Uterus (tissue), 4 donors: ENCODE measurements around the gene CLHC1. TPM values are rescaled to one million over a fixed set of nuclear protein-coding genes. Genes with fewer than 3 reads are reported as not detected.

Experiments used
- DNase-seq, 2 donors: peaks; one replicate each; pipeline ENCODE4 v3.0.0-alpha.2; 2019 to 2020
- H3K27ac ChIP-seq, 2 donors: fragments of 200-600 bp; sonication (generic); 1 replicate in 1 of 2; 2 replicates in 1 of 2; pipeline ENCODE4 v1.5.1; 2016 to 2018
- H3K27me3 ChIP-seq, 2 donors: fragments of 200-600 bp; sonication (generic); one replicate each; pipeline ENCODE4 v1.5.1; 2018 to 2019; ENCODE audit warnings: control low read depth in 1 of 2
- H3K36me3 ChIP-seq, 2 donors: fragments of 200-600 bp; sonication (generic); one replicate each; pipeline ENCODE4 v1.5.1; 2019; ENCODE audit warnings: control low read depth in 1 of 2
- H3K4me1 ChIP-seq, 2 donors: fragments of 200-600 bp; sonication (generic); one replicate each; pipeline ENCODE4 v1.5.1; 2018 to 2019; ENCODE audit warnings: control low read depth in 1 of 2
- H3K4me3 ChIP-seq, 2 donors: fragments of 200-600 bp; sonication (generic); 1 replicate in 1 of 2; 2 replicates in 1 of 2; pipeline ENCODE4 v1.5.1; 2018 to 2019; ENCODE audit warnings: mild to moderate bottlenecking in 1 of 2
- H3K9me3 ChIP-seq, 2 donors: fragments of 200-600 bp; sonication (generic); one replicate each; pipeline ENCODE4 v1.5.1; 2019; ENCODE audit warnings: control low read depth in 1 of 2
- POLR2A ChIP-seq, 2 donors: fragments of 450-650 bp; IDR thresholded peaks; one replicate each; pipeline ENCODE4 v1.6.1; 2016; ENCODE audit warnings: antibody characterized with exemption in 2 of 2, mild to moderate bottlenecking in 1 of 2, moderate library complexity in 1 of 2
- intact Hi-C: fragments of 100-400 bp; cut with DNase I; formaldehyde crosslinking; loops from one replicate; pipeline ENCODE4 v1.15.1; 2023; ENCODE audit warnings: low total_unique reads
- total RNA-seq, 4 donors: library from RNA; depleted of rRNA in 3 of 4; stranded (reverse); fragments of >200 nt in 3 of 4; gene quantifications; one replicate each; pipeline versions ENCODE4 v1.1.0 to v1.2.4, GENCODE V29; 2014 to 2023
- TF ChIP-seq, protein P1 (sequence below), 4 experiments: fragments of 200-600 bp in 2 of 4; fragments of 450-650 bp in 2 of 4; sonication (generic) in 2 of 4; IDR thresholded peaks; one replicate each; pipeline ENCODE4 v1.5.1; 2016 to 2019; ENCODE audit warnings: antibody characterized with exemption in 4 of 4, mild to moderate bottlenecking in 2 of 4, moderate library complexity in 1 of 4
- donor health status: DM: yes; HTN: yes; CAD: no.

CLHC1 gene
- total RNA-seq, 4 donors from 2014 or later: 0.51 to 52.7 (median 13.2) TPM

DNA sequence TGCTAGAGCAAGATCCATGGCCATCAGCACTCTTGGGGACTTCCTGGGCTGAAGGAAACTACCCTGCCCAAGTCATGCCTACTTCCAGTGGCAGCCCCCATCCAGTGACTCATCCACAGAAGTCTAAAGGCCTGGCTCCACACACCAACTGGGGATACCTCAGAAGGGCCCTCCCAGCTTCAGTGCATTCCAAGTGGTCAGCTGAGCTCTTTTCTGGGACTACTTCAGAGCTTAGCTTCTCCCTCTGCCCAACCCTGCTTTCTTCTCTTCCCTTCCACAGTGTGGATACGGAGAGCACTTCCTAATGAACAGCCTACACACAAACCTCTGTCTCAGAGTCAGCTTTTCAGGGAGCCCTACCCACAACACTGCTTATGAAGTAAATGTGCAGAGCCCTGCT lies 66.5 kb downstream of the CLHC1 start:
- H3K27me3 ChIP-seq: no peaks in the 10 kb centered on the region
- no peak for DNase-seq
- H3K4me3 ChIP-seq: no peak overlapping the region
- no peaks in the 10 kb centered on the region for H3K9me3 ChIP-seq
- peaks cover 4 to 5% of the 10 kb centered on the region in 2 donors for H3K4me1 ChIP-seq
- peak overlapping the region; percentile 14 to 47 for H3K27ac ChIP-seq
- intact Hi-C loops: no loop called here
- TF ChIP-seq, protein P1, sequence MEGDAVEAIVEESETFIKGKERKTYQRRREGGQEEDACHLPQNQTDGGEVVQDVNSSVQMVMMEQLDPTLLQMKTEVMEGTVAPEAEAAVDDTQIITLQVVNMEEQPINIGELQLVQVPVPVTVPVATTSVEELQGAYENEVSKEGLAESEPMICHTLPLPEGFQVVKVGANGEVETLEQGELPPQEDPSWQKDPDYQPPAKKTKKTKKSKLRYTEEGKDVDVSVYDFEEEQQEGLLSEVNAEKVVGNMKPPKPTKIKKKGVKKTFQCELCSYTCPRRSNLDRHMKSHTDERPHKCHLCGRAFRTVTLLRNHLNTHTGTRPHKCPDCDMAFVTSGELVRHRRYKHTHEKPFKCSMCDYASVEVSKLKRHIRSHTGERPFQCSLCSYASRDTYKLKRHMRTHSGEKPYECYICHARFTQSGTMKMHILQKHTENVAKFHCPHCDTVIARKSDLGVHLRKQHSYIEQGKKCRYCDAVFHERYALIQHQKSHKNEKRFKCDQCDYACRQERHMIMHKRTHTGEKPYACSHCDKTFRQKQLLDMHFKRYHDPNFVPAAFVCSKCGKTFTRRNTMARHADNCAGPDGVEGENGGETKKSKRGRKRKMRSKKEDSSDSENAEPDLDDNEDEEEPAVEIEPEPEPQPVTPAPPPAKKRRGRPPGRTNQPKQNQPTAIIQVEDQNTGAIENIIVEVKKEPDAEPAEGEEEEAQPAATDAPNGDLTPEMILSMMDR (IDR thresholded peaks at IDR 0.05): no peak
- no peak for TF ChIP-seq POLR2A (IDR thresholded peaks at IDR 0.05)
- H3K36me3 ChIP-seq: no peaks in the 10 kb centered on the region

DNA sequence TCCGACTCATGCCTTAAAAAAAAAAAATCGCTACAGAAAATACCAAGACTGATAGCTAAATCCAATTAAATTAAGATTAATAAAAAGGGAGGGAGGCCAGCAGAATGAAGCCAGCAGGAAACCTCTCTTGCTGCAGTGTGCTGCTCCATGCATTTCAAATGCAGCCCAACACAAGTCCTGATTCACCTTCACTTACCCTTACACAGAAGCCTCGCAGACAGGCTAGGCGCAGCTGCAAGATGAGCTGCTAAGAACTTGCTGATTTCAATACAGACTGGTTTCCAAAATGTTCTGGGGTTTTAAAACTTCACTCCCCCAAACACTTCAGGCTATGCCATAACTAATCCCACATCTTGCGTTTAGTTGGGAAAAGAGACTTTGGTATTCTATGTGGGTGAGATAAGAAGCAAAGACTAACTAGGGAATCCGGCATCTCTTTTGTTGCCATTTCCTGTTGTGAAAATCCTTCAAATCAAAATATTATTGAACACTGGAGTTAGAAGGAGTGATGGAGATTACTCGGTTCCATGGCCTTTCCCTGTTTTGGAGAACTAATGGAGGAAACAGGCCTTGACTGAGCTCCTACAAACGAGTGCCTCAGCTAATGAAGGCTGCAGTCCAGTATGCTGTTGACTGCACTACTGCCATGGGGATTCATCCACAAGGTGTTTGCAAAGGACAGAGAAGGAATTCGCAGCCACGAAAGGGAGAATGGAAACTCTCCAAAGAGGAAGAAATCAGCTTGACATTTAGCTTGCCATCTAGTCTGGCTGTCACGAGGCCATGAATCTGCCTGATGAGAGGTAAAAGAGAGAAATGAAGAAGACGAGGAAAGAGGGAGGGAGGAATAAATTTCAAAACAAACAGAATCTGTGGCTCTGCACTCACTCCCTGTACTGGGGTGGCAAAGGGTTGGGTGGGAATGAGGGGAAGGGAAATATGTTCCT lies 67.3 kb downstream of the CLHC1 start:
- H3K9me3 ChIP-seq: no peaks in the 10 kb centered on the region
- DNase-seq: no peak
- no peak for TF ChIP-seq POLR2A (IDR thresholded peaks at IDR 0.05)
- TF ChIP-seq, protein P1 (IDR thresholded peaks at IDR 0.05): no peak
- intact Hi-C loops: loop anchor here (5.0 kb wide), 1 partner anchor 113 kb away; the partner anchor contains the start of gene RTN4
- H3K27me3 ChIP-seq: no peaks in the 10 kb centered on the region
- peak overlapping the region; percentile 14 to 47 for H3K27ac ChIP-seq
- H3K36me3 ChIP-seq: no peaks in the 10 kb centered on the region
- no peak overlapping the region for H3K4me3 ChIP-seq
- H3K4me1 ChIP-seq: peaks cover 4 to 5% of the 10 kb centered on the region in 2 donors

DNA sequence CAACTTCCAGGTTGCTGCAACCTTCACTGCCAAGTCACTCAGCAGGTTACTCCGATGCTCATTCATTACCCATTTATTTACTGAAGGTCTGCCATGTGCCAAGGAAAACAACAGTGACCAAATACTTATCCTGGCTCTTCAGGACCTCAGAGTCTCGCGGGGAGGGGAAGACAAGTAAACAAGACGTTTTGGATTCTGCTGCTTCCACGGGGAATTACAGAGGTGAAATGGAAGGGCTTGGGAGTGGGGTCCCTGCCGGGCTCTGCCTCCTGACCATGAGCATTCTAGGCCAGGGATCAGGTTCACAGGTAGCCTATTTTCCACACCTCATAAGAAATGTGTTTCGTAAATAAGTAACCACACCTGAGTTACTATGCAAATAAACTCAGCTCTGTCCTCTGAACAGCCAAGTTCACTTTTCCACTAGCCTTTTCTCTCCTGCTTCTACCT lies 68.1 kb downstream of the CLHC1 start:
- Histone ChIP-seq H3K27ac (peak overlapping the region; percentile 53 to 79), H3K9me3 (no peaks in the 10 kb centered on the region), H3K4me1 (peaks cover 4 to 9% of the 10 kb centered on the region in 2 donors), H3K4me3 (no peak overlapping the region), H3K27me3 (no peaks in the 10 kb centered on the region), H3K36me3 (no peaks in the 10 kb centered on the region)
- intact Hi-C loops: loop anchor here (5.0 kb wide), 1 partner anchor 112 kb away; the partner anchor contains the start of gene RTN4
- DNase-seq: no peak
- TF ChIP-seq POLR2A (IDR thresholded peaks at IDR 0.05): no peak
- TF ChIP-seq, protein P1 (IDR thresholded peaks at IDR 0.05): no peak

DNA sequence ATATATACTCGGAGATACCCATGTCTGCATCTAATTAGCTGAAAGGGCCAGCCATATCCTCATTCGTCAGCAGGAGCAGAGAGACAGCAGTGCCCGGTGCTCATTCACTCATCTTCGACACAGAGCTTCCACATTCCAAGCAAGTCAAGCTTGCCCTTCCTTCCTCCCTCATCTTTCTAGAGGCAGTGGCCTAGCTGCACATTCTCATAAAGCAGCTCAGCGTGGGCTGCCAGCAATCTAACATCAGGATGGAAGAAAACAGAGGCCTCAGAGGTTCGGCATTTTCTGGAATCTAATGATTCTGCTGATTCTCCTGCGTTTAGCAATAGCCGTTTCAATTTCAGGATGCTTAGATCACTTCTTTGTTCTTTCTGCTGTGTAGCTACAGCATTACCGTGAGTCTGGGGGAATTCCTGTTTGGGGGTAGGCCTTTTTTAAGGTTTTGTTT lies 68.8 kb downstream of the CLHC1 start:
- no peaks in the 10 kb centered on the region for H3K9me3 ChIP-seq
- H3K36me3 ChIP-seq: no peaks in the 10 kb centered on the region
- intact Hi-C loops: loop anchor here (5.0 kb wide), 1 partner anchor 111 kb away; the partner anchor contains the start of gene RTN4
- TF ChIP-seq, protein P1 (IDR thresholded peaks at IDR 0.05): no peak
- TF ChIP-seq POLR2A (IDR thresholded peaks at IDR 0.05): no peak
- peak; percentile 36 to 46 for DNase-seq
- H3K27ac ChIP-seq: peak overlapping the region; percentile 53 to 79
- H3K4me3 ChIP-seq: no peak overlapping the region
- H3K27me3 ChIP-seq: no peaks in the 10 kb centered on the region
- H3K4me1 ChIP-seq: peaks cover 4 to 11% of the 10 kb centered on the region in 2 donors
